Measurements from ENCODE around the gene LRRC8E. TPM values are rescaled to one million over a fixed set of nuclear protein-coding genes. Genes with fewer than 3 reads are reported as not detected.

Gene LRRC8E
- total and polyA plus RNA-seq, 8 donors, result 2.6 to 6.1 (median 4.7) TPM

- H3K36me3 ChIP-seq, result peaks cover 3 to 57% (median 42%) of the 10 kb centered on the region in 3 donors
Observed at GRCh38 chr19:7932276-7932929, 44.1 kb downstream of the LRRC8E start.

GRCh38 chr19:7932930-7933300, 44.6 kb downstream of the LRRC8E start:
- no peak for TF ChIP-seq CTCF (IDR thresholded peaks at IDR 0.05)
- Histone ChIP-seq H3K27ac (no peak overlapping the region), H3K4me1 (no peaks in the 10 kb centered on the region), H3K9me3 (no peaks in the 10 kb centered on the region), H3K4me3 (no peak overlapping the region), H3K36me3 (peaks cover 3 to 62% (median 43%) of the 10 kb centered on the region in 3 donors), H3K27me3 (no peaks in the 10 kb centered on the region)
- DNase-seq (no peak), ATAC-seq (no peak), FAIRE-seq (no peak)
- intact Hi-C loops (cut with DNase I), result loop anchor here in 1 of 3 donors (5.0 kb wide), 1 partner anchor 201 kb away; the partner anchor contains the start of gene CLEC4G
- 95% methylated on average over 10 of the region's 10 CpGs for WGBS, 2 donors

More at GRCh38 chr19:7932276-7932929, 44.1 kb downstream of the LRRC8E start:
- H3K9me3 ChIP-seq, result no peaks in the 10 kb centered on the region
- H3K4me3 ChIP-seq, result no peak overlapping the region
- no peak for TF ChIP-seq CTCF (IDR thresholded peaks at IDR 0.05)
- H3K27me3 ChIP-seq, result no peaks in the 10 kb centered on the region
- ATAC-seq (no peak), DNase-seq (peak in 1 of 6 donors; percentile 75), FAIRE-seq (no peak)
- whole genome bisulfite sequencing, 2 donors, result 88 to 90% methylated on average over 31 to 32 of the region's 32 CpGs
- intact Hi-C loops (cut with DNase I), result loop anchor here in 1 of 3 donors (5.0 kb wide), 1 partner anchor 200 kb away; the partner anchor contains the start of gene CLEC4G
- no peak overlapping the region for H3K27ac ChIP-seq
- H3K4me1 ChIP-seq, result no peaks in the 10 kb centered on the region

GRCh38 chr19:7933411-7933810, 45.1 kb downstream of the LRRC8E start:
- WGBS, 2 donors, result 86% methylated on average over 14 of the region's 14 CpGs
- H3K36me3 ChIP-seq, result peaks cover 5 to 66% (median 43%) of the 10 kb centered on the region in 3 donors
- no peaks in the 10 kb centered on the region for H3K27me3 ChIP-seq
- DNase-seq (no peak), ATAC-seq (no peak), FAIRE-seq (no peak)
- H3K9me3 ChIP-seq, result no peaks in the 10 kb centered on the region
- intact Hi-C loops (cut with DNase I), result loop anchor here in 1 of 3 donors (5.0 kb wide), 1 partner anchor 201 kb away; the partner anchor contains the start of gene CLEC4G
- H3K27ac ChIP-seq, result no peak overlapping the region
- no peaks in the 10 kb centered on the region for H3K4me1 ChIP-seq
- H3K4me3 ChIP-seq, result no peak overlapping the region
- no peak for TF ChIP-seq CTCF (IDR thresholded peaks at IDR 0.05)

GRCh38 chr19:7933828-7934725, 45.8 kb downstream of the LRRC8E start:
- WGBS, 2 donors, result 92% methylated on average over 55 of the region's 55 CpGs
- no peak overlapping the region for H3K27ac ChIP-seq
- peaks cover 5 to 66% (median 43%) of the 10 kb centered on the region in 3 donors for H3K36me3 ChIP-seq
- FAIRE-seq (no peak), ATAC-seq (no peak), DNase-seq (peak in 1 of 6 donors; percentile 78)
- TF ChIP-seq CTCF (IDR thresholded peaks at IDR 0.05), result no peak
- no peaks in the 10 kb centered on the region for H3K27me3 ChIP-seq
- intact Hi-C loops (cut with DNase I), result loop anchor here in 1 of 3 donors (5.0 kb wide), 1 partner anchor 202 kb away; the partner anchor contains the start of gene CLEC4G
- no peak overlapping the region for H3K4me3 ChIP-seq
- H3K4me1 ChIP-seq, result no peaks in the 10 kb centered on the region
- H3K9me3 ChIP-seq, result no peaks in the 10 kb centered on the region

Measured in pancreas (tissue), 10 donors.